ENCODE results near the gene TNFSF9.

- no peak for TF ChIP-seq EZH2phosphoT487 (IDR thresholded peaks at IDR 0.05; ENCODE audit: insufficient read depth, low read depth)
- TF ChIP-seq EZH2 (IDR thresholded peaks at IDR 0.05; ENCODE audit: insufficient read depth, poor library complexity, severe bottlenecking): no peak
Observed at GRCh38 chr19:6580313-6580712, 49.5 kb downstream of the TNFSF9 start.

Data from GM23248 (cell line).